HG03521 (cell line): Measurements from ENCODE around the gene VARS2.
"Not testable (repeated sequence)": the region's sequence is repeated elsewhere in the genome, so short reads cannot be mapped to it uniquely, and the experiment has no call there.

Experiments
- ATAC-seq: cut with Tn5 transposase; IDR thresholded peaks from one replicate; pipeline ENCODE4 v1.9.1; 2021; ENCODE audit warnings: mild to moderate bottlenecking, moderate library complexity; ENCODE audit not compliant: unreplicated experiment

The VARS2 gene

GRCh38 chr6:30898750-30899360 is 15.2 kb upstream of the VARS2 start:
- ATAC-seq = no peak

GRCh38 chr6:30900863-30901417 is 13.1 kb upstream of the VARS2 start:
- ATAC-seq = no peak

GRCh38 chr6:30901436-30901835 is 12.6 kb upstream of the VARS2 start:
- no peak for ATAC-seq

- not testable (repeated sequence) for ATAC-seq
These were observed 11.8 kb upstream of the VARS2 start for GRCh38 chr6:30902196-30902595.

GRCh38 chr6:30902709-30903108 is 11.3 kb upstream of the VARS2 start:
- no peak for ATAC-seq

- ATAC-seq = no peak
These were observed 10.8 kb upstream of the VARS2 start for GRCh38 chr6:30903236-30903635.

GRCh38 chr6:30907290-30907757 is 6.7 kb upstream of the VARS2 start:
- ATAC-seq = not testable (repeated sequence)

- ATAC-seq = peak; percentile 96
These were observed 6.1 kb upstream of the VARS2 start, which contains the start of gene GTF2H4 for GRCh38 chr6:30907758-30908591. TSS of gene GTF2H4 (plus strand) at chr6:30908207.

- no peak for ATAC-seq
These were observed 5.3 kb upstream of the VARS2 start for GRCh38 chr6:30908700-30909099.

GRCh38 chr6:30910473-30910872 is 3.6 kb upstream of the VARS2 start:
- not testable (repeated sequence) for ATAC-seq

GRCh38 chr6:30912746-30913520 is 1.1 kb upstream of the VARS2 start:
- no peak for ATAC-seq

- ATAC-seq = no peak
These were observed 340 bp upstream of the VARS2 start for GRCh38 chr6:30913721-30914075.

GRCh38 chr6:30914854-30915590 is 984 bp downstream of the VARS2 start:
- no peak for ATAC-seq

GRCh38 chr6:30915591-30915946 is 1.5 kb downstream of the VARS2 start:
- ATAC-seq = no peak

- ATAC-seq = no peak
These were observed 3.0 kb downstream of the VARS2 start for GRCh38 chr6:30917041-30917440.

- ATAC-seq = no peak
These were observed 3.4 kb downstream of the VARS2 start for GRCh38 chr6:30917487-30917886.

- ATAC-seq = no peak
These were observed 4.6 kb downstream of the VARS2 start for GRCh38 chr6:30918670-30919069.

- ATAC-seq = no peak
These were observed 8.4 kb downstream of the VARS2 start for GRCh38 chr6:30922447-30922852.

- not testable (repeated sequence) for ATAC-seq
These were observed 10.1 kb downstream of the VARS2 start for GRCh38 chr6:30924040-30924627.

GRCh38 chr6:30926644-30927043 is 12.6 kb downstream of the VARS2 start:
- ATAC-seq = no peak
